Superior temporal gyrus (tissue), 1 donor: ENCODE data around the gene AMFR.

Source experiments
- DNase-seq: peaks from one replicate; pipeline ENCODE4 v3.0.0-alpha.2; 2016; ENCODE audit errors: extremely low spot score

AMFR gene

DNA sequence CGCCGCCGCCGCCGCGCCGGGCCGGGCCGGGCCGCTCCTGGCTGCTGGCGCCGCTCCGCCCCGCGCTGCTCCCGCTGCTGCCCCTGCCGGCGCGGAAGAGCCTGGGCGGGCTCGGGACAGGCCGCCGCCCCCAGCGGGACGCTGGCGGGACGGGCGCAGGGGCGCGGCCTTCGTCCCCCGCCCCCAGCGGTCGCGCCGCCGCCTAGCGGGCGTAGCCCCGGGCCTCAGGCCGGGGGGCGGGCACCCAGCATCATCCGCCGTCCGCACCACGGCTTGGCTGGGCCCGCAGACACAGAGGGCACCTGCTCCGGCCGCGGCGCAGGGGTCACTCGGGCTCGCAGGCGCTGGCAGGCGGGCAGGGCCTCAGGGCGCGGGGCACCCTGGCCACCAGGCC, at the start of gene AMFR:
Gene AMFR (minus strand): TSS at position 107 of the 394 bp plus-strand sequence. CDS start 218 bp downstream, outside the sequence.
- DNase-seq: peak; percentile 72

- DNase-seq: no peak
Measured at GRCh38 chr16:56470666-56471065, 45.3 kb upstream of the AMFR start.

- no peak for DNase-seq
Measured at GRCh38 chr16:56470232-56470631, 44.9 kb upstream of the AMFR start.

- no peak for DNase-seq
Measured at GRCh38 chr16:56469748-56470147, 44.4 kb upstream of the AMFR start.

GRCh38 chr16:56468800-56469199, 43.5 kb upstream of the AMFR start:
- DNase-seq: no peak

- no peak for DNase-seq
Measured at GRCh38 chr16:56466344-56466743, 41.0 kb upstream of the AMFR start.

GRCh38 chr16:56463153-56463552, 37.8 kb upstream of the AMFR start:
- DNase-seq: no peak

- DNase-seq: no peak
Measured at GRCh38 chr16:56462064-56462796, 36.9 kb upstream of the AMFR start.

- peak; percentile 78 for DNase-seq
Measured at GRCh38 chr16:56460101-56460500, 34.8 kb upstream of the AMFR start.

DNA sequence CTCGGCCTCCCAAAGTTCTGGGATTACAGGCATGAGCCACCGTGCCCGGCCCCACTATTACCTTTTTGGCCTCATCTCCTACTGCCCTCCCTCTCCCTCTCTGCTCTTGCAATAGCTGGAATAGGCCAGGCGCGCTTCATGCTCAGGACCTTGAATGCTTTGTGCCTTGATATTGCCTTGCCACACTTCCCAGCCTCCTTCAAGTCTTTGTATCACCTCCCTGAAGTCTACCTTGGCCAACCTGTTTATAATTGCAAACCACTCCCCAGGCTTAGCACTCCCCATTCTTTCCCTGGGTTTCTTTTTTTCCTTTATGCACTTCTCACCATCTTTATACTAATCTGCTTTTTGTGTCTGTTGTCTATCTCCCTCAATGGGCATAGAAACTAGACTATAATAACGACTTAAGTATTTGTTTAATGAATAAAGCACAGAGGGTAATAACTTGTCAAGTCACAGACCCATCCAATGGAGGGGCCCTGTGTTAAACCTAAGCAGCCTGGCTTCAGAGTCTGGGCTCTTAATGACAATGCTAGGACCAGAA, 32.7 kb upstream of the AMFR start:
- no peak for DNase-seq

DNA sequence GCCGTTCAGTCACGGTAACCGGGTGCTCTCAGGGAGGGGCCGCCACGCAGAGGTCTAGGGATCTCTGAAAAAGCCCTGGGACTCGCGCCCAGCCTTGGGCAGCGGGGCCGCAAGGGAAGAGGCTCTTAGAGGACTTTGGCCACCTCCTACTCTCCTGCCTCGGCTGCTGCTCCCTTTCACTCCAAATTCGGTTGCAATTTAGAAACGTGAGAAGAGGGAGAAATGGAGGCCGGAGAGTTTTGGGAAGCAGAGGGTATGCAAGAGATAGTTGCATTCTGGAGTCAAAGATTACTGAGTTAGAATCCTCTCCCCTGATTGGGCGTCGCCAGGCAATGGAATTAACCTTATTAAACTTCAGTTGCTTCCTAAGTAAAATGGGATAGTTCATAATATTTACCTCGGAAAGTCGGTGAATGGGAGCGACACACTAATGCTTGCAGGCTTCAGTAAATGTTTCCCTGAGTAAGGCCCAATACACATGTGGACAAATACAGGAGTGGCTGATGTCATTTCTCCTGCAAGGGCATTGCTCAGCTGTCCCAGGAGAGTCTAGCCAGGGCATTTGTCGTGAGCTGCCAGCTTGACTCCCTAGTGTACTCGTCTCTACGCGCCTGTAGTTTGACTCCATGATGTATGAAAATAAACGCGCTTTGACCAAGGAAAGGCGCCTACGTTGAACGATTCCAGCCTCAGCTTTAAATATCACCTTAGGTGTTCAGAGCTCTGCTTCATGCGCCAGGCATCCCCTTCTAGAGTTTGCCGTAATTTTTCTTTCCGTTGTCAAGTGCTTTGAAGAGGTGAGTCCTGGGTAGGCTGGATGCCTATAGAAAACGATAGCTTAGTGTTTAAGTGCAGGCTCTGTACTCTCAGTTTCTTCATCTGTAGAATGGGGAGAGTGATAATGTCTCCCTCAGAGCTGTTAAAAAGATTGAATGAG, 26.7 kb upstream of the AMFR start:
- no peak for DNase-seq

DNA sequence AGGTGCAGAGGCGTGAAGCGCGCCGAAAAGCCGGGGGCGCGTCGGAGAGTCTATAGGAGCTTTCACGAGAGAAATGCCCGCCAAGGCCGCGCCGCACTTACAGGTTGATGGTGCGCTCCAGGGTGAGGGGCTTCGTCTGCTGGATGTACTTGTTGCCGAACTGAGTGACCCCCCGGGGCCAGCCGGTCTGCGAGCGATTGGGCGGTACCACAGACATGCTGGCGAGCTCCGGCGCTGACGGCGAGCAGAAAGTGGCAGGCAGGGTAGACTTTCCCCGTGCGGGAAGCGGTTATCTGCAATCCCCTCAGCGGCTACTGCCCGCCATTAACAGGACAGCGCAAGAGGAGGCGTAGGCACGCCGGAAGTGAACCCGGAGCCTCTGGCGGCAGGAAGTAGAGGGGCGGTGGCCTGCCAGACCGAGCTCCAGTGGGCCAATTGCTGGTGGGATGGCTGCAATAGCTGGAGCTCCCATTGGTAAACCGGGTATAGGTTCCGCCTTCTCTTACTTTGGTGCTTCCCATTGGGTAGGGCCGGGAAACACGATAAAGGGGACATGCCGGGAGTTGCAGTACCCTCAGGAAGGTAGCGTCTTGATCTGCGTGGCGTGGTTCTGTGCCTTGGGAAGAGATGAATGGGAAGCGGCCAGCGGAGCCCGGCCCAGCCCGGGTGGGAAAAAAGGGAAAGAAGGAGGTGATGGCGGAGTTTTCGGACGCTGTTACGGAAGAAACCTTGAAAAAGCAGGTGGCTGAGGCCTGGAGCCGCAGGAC, 25.8 kb upstream of the AMFR start, which contains the start of the genes NUDT21 and OGFOD1:
Gene NUDT21 (minus strand): TSS at position 347 of the 767 bp plus-strand sequence. CDS start 130 bp downstream, at position 217.
Gene OGFOD1 (plus strand): TSS at position 569 of the 767 bp plus-strand sequence. CDS start 59 bp downstream, at position 628.
- peak; percentile 99 for DNase-seq

DNA sequence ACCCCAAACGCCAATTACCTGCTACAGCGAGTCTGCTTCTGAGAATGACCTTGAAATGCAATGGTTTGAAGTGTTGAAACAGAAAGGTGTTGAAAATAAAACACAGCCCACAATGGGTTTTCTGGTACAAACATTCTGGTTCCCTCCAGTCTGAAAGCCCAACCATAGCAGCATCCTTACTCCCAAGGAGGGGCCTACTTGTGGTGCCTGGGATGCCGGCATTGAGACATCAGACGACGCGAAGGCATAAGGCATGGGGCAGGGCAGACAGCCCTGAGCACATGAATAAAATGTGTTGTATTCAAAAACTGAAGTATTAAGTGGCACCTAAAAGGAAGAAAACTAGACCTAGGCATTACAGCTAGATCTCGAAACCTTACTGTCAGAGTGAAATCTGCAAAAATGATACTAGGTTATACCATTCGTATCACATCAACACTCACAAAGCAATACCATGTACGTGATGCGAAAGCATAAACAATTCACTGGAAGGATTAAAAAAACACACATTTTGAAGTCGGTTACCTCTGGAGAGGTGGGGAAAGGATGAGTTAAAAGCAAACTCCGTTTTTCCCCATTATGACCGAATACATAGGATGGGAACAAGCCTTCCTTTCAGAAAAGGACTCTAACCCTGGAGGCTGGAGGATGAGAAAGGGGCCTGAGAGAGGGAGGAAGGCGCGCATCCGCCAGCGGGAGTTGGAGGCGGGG, 25.1 kb upstream of the AMFR start:
- DNase-seq: no peak

DNA sequence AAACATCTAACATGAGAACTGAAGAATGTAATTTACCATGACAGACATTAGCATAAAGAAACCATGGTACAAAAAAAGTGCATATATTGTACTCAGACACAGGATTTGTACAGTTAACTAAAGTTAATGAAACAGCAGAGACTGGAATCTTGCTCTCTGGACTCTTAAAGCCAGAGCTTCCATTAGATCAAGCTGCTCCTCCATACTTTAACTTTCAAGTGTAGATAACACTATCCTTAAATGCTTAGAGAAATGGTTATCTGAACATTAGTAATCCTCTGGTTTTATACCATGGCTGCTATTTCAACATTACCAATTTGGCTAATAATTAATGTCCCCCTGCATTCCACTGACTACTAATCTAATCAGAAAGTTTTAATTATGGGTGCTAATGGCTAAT, 22.7 kb upstream of the AMFR start:
- DNase-seq: no peak

DNA sequence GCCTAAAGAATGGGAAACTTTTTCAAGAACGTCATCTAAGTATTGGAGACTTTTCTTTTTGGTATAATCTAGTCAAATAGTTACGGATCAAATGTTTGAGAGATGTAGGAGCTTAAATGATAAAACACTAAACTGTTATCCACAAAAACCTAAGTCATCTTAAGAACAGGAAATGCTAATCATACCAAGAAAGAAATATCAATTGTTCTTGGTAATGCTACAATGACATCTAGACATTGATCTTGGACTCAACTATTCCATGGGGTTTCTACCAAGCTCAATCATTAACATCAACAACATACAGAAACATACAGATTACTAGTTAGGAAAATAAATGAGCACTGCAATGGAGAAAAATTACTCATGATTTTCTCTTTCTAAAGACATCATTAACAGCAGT, 21.9 kb upstream of the AMFR start:
- no peak for DNase-seq

GRCh38 chr16:56438038-56438437, 12.7 kb upstream of the AMFR start:
- no peak for DNase-seq

DNA sequence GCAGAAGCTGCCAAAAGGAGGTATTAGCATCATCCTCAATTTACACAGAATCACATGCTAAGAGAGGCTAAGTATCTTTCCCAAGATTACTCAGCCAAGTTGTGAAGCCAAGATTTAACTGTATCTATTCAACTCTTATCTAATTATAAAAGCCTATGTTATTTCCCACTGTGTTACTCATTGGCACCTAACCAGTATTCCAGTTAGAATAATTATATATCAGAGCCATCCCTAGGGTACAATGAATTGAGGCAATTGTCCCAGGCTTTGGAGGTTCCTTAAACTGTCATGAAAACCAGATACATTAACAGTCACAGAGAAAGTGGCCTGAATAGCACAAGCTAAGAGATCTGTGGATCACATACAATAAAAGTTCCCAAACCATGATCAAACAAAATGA, 10.9 kb upstream of the AMFR start:
- DNase-seq: no peak

DNA sequence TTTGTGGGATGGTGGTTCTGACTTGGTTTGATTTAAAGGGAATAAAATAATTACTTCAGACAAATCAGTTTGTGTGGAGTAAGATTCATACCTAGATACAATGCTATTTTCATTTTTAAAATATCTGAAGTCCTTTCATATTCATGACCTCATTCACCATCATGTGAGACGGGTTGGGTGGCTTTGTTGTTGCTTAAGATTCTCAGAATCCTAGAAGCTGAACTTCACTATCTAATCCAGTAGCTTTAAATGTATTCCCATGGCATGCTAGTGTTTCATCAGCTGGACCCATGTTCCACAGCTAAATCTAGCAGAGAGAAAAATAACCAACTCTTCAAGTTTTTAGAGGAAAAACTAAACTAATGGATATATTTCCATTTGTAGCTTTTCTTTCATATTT, 2.7 kb upstream of the AMFR start:
- DNase-seq: no peak

- DNase-seq: no peak
Measured at GRCh38 chr16:56426585-56426984, 1.2 kb upstream of the AMFR start.

DNA sequence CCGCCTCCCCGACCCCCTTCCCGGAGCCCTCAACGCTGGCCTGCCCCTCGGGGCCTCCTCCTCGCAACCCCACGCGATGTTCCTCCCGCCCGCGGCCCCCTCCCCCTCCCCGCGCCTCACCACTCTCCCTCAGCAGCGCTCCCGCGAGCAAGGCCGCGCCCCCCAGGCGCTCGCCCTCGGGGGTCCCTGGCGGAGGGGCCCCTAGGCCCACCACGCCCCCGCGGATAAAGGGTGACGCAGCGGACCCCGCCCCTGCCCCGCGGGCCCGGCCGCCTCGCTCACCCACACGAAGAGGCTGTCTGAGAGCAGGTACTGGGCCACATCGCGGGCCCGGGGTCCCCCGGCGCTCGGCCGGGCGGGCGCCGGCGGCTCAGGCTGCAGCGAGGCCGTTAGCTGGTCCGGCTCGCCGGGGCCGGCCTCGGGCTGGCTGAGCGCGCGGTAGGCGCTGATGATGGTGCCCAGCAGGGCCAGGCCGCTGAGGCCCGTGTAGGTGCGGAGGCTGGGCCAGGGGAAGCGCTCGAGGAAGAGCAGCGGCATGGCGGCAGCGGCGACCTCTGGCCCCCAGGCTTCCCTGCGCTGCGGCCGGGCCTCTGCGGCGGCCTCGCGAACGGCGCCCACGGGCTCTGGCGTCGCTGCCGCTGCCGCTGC, 430 bp downstream of the AMFR start:
- no peak for DNase-seq

GRCh38 chr16:56424404-56424764, 961 bp downstream of the AMFR start:
- no peak for DNase-seq
